Neural crest cell (in vitro differentiated cells): Measurements from ENCODE around the gene IGF2R. TPM values are rescaled to one million over a fixed set of nuclear protein-coding genes. Genes with fewer than 3 reads are reported as not detected.

Source experiments
- DNase-seq: peaks from one replicate; pipeline ENCODE4 v3.0.0; 2021; ENCODE audit warnings: low read depth, mixed read lengths, low spot score
- H3K27ac Mint-ChIP-seq: one replicate; pipeline ENCODE4 v1.8.0; 2021; ENCODE audit warnings: mild to moderate bottlenecking, mixed read lengths; ENCODE audit not compliant: unreplicated experiment
- H3K27me3 Mint-ChIP-seq: 2 replicates; pipeline ENCODE4 v1.8.0; 2021; ENCODE audit warnings: low read depth, mild to moderate bottlenecking, mixed read lengths
- H3K36me3 Mint-ChIP-seq: 2 replicates; pipeline ENCODE4 v1.8.0; 2021; ENCODE audit warnings: low read depth, mild to moderate bottlenecking, mixed read lengths
- H3K4me1 Mint-ChIP-seq: 2 replicates; pipeline ENCODE4 v1.8.0; 2021; ENCODE audit warnings: mixed read lengths
- H3K4me3 Mint-ChIP-seq: one replicate; pipeline ENCODE4 v1.8.0; 2021; ENCODE audit warnings: mild to moderate bottlenecking, mixed read lengths
- H3K9me3 Mint-ChIP-seq: 2 replicates; pipeline ENCODE4 v1.8.0; 2021; ENCODE audit warnings: mixed read lengths
- CTCF ChIP-seq: fragments of 200-600 bp; sonication (generic); conservative IDR thresholded peaks from 2 replicates; pipeline ENCODE4 v1.5.0; 2021; ENCODE audit warnings: antibody characterized with exemption, mild to moderate bottlenecking
- total RNA-seq: library from RNA; stranded (reverse); gene quantifications from 2 replicates; pipeline ENCODE4 v1.2.1, GENCODE V29; 2021

The IGF2R gene
- total RNA-seq, 1 donor from 2014 or later = 97.3 TPM

- Mint-ChIP-seq H3K36me3 (peaks cover 33% of the 10 kb centered on the region), H3K27me3 (no peaks in the 10 kb centered on the region), H3K9me3 (no peaks in the 10 kb centered on the region), H3K27ac (no peak overlapping the region), H3K4me3 (no peak overlapping the region), H3K4me1 (no peaks in the 10 kb centered on the region)
- no peak for DNase-seq
- TF ChIP-seq CTCF = no peak
Observed at GRCh38 chr6:160103825-160104100, 134.9 kb downstream of the IGF2R start.

GRCh38 chr6:160104821-160105517, 136.1 kb downstream of the IGF2R start:
- Mint-ChIP-seq H3K27ac (no peak overlapping the region), H3K27me3 (no peaks in the 10 kb centered on the region), H3K36me3 (peaks cover 31% of the 10 kb centered on the region), H3K9me3 (no peaks in the 10 kb centered on the region), H3K4me1 (no peaks in the 10 kb centered on the region), H3K4me3 (no peak overlapping the region)
- no peak for DNase-seq
- no peak for TF ChIP-seq CTCF

GRCh38 chr6:160106010-160106409, 137.1 kb downstream of the IGF2R start:
- Mint-ChIP-seq H3K4me1 (no peaks in the 10 kb centered on the region), H3K9me3 (no peaks in the 10 kb centered on the region), H3K36me3 (peaks cover 33% of the 10 kb centered on the region), H3K27ac (no peak overlapping the region), H3K4me3 (no peak overlapping the region), H3K27me3 (no peaks in the 10 kb centered on the region)
- DNase-seq = no peak
- TF ChIP-seq CTCF = no peak

GRCh38 chr6:160106701-160107100, 137.8 kb downstream of the IGF2R start:
- no peak for TF ChIP-seq CTCF
- DNase-seq = no peak
- H3K9me3 Mint-ChIP-seq = no peaks in the 10 kb centered on the region
- H3K36me3 Mint-ChIP-seq = peaks cover 31% of the 10 kb centered on the region
- H3K27ac Mint-ChIP-seq = no peak overlapping the region
- H3K4me1 Mint-ChIP-seq = no peaks in the 10 kb centered on the region
- H3K4me3 Mint-ChIP-seq = no peak overlapping the region
- no peaks in the 10 kb centered on the region for H3K27me3 Mint-ChIP-seq

- Mint-ChIP-seq H3K9me3 (no peaks in the 10 kb centered on the region), H3K36me3 (peaks cover 41% of the 10 kb centered on the region), H3K27ac (peak overlapping the region; percentile 57), H3K4me3 (no peak overlapping the region), H3K4me1 (no peaks in the 10 kb centered on the region), H3K27me3 (no peaks in the 10 kb centered on the region)
- DNase-seq = no peak
- TF ChIP-seq CTCF = no peak
Observed at GRCh38 chr6:160108077-160108476, 139.2 kb downstream of the IGF2R start.
